ENCODE measurements around the gene DOP1A. TPM values are rescaled to one million over a fixed set of nuclear protein-coding genes. Genes with fewer than 3 reads are reported as not detected.

Gene DOP1A
- total and polyA plus RNA-seq, 4 donors, result 3.5 to 32.0 (median 9.6) TPM

DNA sequence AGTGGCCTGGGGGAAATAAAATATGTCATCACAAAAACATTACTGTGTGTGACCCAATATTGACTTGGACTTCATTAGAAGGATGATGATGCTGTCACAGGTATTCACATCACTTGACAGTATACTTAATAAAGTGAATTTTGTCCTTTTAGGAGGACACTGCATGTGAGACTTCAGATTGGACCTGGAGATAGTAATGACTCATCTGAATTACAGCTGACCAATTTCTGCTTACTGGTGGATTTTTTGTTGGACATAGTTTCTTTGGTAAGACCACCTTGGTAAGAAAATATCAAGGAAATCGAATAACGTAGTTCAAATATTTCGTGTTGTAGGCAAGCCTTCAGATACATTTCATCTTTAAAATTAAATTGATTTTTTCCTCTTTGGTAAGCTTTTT lies 57.1 kb downstream of the DOP1A start:
- WGBS, result 96% methylated on average over 3 of the region's 3 CpGs
- Histone ChIP-seq H3K27me3 (ENCODE audit: control insufficient read depth in 4 of 4, insufficient read depth in 4 of 4, low read length in 3 of 4) (no peaks in the 10 kb centered on the region), H3K9ac (ENCODE audit: low read depth in 1 of 2, low read length in 2 of 2) (no peak overlapping the region), H3K4me1 (ENCODE audit: control insufficient read depth in 4 of 4, insufficient read depth in 4 of 4, low read length in 3 of 4) (no peaks in the 10 kb centered on the region), H3K9me3 (ENCODE audit: control insufficient read depth in 4 of 4, low read length in 3 of 4) (no peaks in the 10 kb centered on the region), H3K36me3 (ENCODE audit: control insufficient read depth in 4 of 4, insufficient read depth in 3 of 4, low read depth in 1 of 4, low read length in 3 of 4) (peaks cover 6 to 57% (median 34%) of the 10 kb centered on the region in 4 donors), H3K4me3 (ENCODE audit: low read depth in 1 of 3, low read length in 3 of 3) (no peak overlapping the region), H3K27ac (ENCODE audit: low read depth in 1 of 2, low read length in 2 of 2) (no peak overlapping the region)
- no peak for DNase-seq (ENCODE audit: low spot score)
- TF ChIP-seq HNF4A (conservative IDR thresholded peaks at IDR 0.05) (no peak), YY1 (IDR thresholded peaks at IDR 0.05) (no peak), FOXA2 (IDR thresholded peaks at IDR 0.05) (no peak), SP1 (IDR thresholded peaks at IDR 0.05) (no peak), GABPA (IDR thresholded peaks at IDR 0.05 in 1 of 2, conservative IDR thresholded peaks at IDR 0.05 in 1 of 2) (no peak), NR2F2 (IDR thresholded peaks at IDR 0.05) (no peak), FOXA1 (IDR thresholded peaks at IDR 0.05) (no peak), RXRA (IDR thresholded peaks at IDR 0.05) (no peak)
- TF ChIP-seq, protein P1, sequence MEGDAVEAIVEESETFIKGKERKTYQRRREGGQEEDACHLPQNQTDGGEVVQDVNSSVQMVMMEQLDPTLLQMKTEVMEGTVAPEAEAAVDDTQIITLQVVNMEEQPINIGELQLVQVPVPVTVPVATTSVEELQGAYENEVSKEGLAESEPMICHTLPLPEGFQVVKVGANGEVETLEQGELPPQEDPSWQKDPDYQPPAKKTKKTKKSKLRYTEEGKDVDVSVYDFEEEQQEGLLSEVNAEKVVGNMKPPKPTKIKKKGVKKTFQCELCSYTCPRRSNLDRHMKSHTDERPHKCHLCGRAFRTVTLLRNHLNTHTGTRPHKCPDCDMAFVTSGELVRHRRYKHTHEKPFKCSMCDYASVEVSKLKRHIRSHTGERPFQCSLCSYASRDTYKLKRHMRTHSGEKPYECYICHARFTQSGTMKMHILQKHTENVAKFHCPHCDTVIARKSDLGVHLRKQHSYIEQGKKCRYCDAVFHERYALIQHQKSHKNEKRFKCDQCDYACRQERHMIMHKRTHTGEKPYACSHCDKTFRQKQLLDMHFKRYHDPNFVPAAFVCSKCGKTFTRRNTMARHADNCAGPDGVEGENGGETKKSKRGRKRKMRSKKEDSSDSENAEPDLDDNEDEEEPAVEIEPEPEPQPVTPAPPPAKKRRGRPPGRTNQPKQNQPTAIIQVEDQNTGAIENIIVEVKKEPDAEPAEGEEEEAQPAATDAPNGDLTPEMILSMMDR (IDR thresholded peaks at IDR 0.05; ENCODE audit: low read depth, low read length, missing input control), result no peak
- TF ChIP-seq, protein P2, sequence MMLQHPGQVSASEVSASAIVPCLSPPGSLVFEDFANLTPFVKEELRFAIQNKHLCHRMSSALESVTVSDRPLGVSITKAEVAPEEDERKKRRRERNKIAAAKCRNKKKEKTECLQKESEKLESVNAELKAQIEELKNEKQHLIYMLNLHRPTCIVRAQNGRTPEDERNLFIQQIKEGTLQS (IDR thresholded peaks at IDR 0.05), result no peak

DNA sequence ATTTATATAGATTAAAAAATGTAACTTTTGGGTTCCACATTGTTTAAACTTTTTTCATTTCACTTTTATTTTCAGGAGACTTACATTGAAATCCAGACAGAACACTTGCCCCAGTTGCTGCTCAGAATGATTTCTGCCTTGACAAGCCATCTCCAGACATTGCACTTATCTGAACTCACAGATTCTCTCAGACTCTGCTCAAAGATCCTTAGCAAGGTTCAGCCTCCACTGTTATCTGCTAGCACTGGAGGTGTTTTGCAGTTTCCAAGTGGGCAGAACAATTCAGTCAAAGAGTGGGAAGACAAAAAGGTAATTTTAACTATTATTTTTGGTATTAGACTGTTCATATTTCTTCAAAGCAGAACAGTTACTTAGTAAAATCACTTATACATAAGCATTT lies 58.0 kb downstream of the DOP1A start:
- Histone ChIP-seq H3K36me3 (ENCODE audit: control insufficient read depth in 4 of 4, insufficient read depth in 3 of 4, low read depth in 1 of 4, low read length in 3 of 4) (peaks cover 8 to 62% (median 37%) of the 10 kb centered on the region in 4 donors), H3K27ac (ENCODE audit: low read depth in 1 of 2, low read length in 2 of 2) (no peak overlapping the region), H3K9me3 (ENCODE audit: control insufficient read depth in 4 of 4, low read length in 3 of 4) (no peaks in the 10 kb centered on the region), H3K4me3 (ENCODE audit: low read depth in 1 of 3, low read length in 3 of 3) (no peak overlapping the region), H3K4me1 (ENCODE audit: control insufficient read depth in 4 of 4, insufficient read depth in 4 of 4, low read length in 3 of 4) (no peaks in the 10 kb centered on the region), H3K9ac (ENCODE audit: low read depth in 1 of 2, low read length in 2 of 2) (no peak overlapping the region), H3K27me3 (ENCODE audit: control insufficient read depth in 4 of 4, insufficient read depth in 4 of 4, low read length in 3 of 4) (no peaks in the 10 kb centered on the region)
- TF ChIP-seq FOXA2 (IDR thresholded peaks at IDR 0.05), result no peak
- no peak for TF ChIP-seq NR2F2 (IDR thresholded peaks at IDR 0.05)
- no peak for TF ChIP-seq ZBTB33 (IDR thresholded peaks at IDR 0.05)
- no peak for TF ChIP-seq HNF4A (conservative IDR thresholded peaks at IDR 0.05)
- TF ChIP-seq YY1 (IDR thresholded peaks at IDR 0.05), result no peak
- no peak for TF ChIP-seq SP1 (IDR thresholded peaks at IDR 0.05)
- no peak for TF ChIP-seq JUND (IDR thresholded peaks at IDR 0.05)
- DNase-seq (ENCODE audit: low spot score), result no peak

DNA sequence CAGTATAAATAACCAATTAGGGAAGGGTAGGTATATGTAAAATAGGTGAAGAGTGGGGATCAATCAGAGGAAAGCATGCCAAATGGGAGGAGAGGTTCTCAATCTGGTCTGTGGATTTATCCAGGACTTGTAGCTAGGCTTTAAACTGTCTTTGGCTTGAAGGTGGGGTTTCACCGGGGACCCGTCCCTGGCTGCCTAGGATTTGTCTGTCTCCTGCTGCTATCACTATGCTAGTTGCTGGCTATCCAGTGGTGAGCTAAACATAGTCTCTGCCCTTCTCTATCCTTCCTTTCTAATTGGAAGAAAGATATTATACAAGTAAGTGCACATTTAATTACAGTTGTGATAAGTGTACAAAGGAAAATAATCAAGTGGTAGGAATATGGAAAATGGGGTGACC lies 58.8 kb downstream of the DOP1A start:
- TF ChIP-seq SP1 (IDR thresholded peaks at IDR 0.05) (no peak), YY1 (IDR thresholded peaks at IDR 0.05) (no peak), HNF4G (IDR thresholded peaks at IDR 0.05) (no peak), RAD21 (IDR thresholded peaks at IDR 0.05) (no peak), ZBTB33 (IDR thresholded peaks at IDR 0.05) (no peak), HNF4A (conservative IDR thresholded peaks at IDR 0.05) (no peak), RXRA (IDR thresholded peaks at IDR 0.05) (no peak)
- TF ChIP-seq, protein P3, sequence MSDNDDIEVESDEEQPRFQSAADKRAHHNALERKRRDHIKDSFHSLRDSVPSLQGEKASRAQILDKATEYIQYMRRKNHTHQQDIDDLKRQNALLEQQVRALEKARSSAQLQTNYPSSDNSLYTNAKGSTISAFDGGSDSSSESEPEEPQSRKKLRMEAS (IDR thresholded peaks at IDR 0.05), result no peak
- Histone ChIP-seq H3K4me3 (ENCODE audit: low read depth in 1 of 3, low read length in 3 of 3) (no peak overlapping the region), H3K27ac (ENCODE audit: low read depth in 1 of 2, low read length in 2 of 2) (no peak overlapping the region), H3K27me3 (ENCODE audit: control insufficient read depth in 4 of 4, insufficient read depth in 4 of 4, low read length in 3 of 4) (no peaks in the 10 kb centered on the region), H3K9ac (ENCODE audit: low read depth in 1 of 2, low read length in 2 of 2) (no peak overlapping the region), H3K36me3 (ENCODE audit: control insufficient read depth in 4 of 4, insufficient read depth in 3 of 4, low read depth in 1 of 4, low read length in 3 of 4) (peaks cover 11 to 63% (median 37%) of the 10 kb centered on the region in 4 donors), H3K4me1 (ENCODE audit: control insufficient read depth in 4 of 4, insufficient read depth in 4 of 4, low read length in 3 of 4) (no peaks in the 10 kb centered on the region), H3K9me3 (ENCODE audit: control insufficient read depth in 4 of 4, low read length in 3 of 4) (no peaks in the 10 kb centered on the region)
- WGBS, result 94% methylated on average over 2 of the region's 2 CpGs
- DNase-seq (ENCODE audit: low spot score), result no peak
